Muscle of back (tissue), 11 donors: ENCODE measurements around the gene CCDC85C. TPM values are rescaled to one million over a fixed set of nuclear protein-coding genes. Genes with fewer than 3 reads are reported as not detected.
A peak's percentile ranks its signal among the peaks of the same experiment; 100 is the strongest.

Experiments used
- DNase-seq, 3 donors: peaks; one replicate each; pipeline versions ENCODE4 v3.0.0 to v3.0.0-alpha.2; 2013
- polyA plus RNA-seq, 10 donors: library from polyadenylated mRNA; unstranded; fragments of 120-200 nt; gene quantifications; one replicate each; pipeline ENCODE4 v1.2.1, GENCODE V29; 2013; ENCODE audit not compliant: insufficient read length in 10 of 10

Gene CCDC85C
- polyA plus RNA-seq, 10 donors: 3.1 to 6.4 (median 4.3) TPM

DNA sequence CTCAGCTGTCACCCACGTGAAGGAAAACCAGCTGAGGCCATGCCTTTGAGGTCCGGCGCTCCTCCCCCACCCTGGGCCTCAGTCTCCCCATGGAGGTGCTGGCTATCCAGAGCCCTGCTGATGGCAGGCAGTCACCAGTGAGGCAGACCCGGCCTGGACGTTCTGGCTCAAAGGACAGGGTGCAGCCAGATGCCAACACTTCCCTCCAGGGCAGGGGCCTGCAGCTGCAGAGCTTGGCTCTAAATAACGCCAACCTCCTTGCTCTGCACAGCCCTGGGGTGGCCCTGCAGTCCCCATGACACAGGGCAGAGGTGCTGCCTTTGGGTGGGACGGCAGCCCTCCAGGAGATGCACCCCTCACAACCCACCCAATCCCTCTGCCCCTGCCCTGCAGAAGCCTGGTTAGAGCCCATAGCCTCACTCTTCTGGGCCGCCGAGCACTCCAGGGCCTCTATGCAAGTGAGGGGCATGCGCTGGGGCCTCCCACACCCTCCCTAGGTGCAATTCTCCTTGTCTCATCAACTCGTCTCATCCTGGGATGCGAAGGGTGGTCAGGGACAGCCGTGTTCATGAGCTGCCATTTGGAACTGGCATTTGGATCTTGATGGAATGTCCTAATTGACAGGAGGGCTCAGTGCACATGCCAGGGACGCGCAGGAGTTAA, 30.4 kb downstream of the CCDC85C start:
- no peak for DNase-seq

DNA sequence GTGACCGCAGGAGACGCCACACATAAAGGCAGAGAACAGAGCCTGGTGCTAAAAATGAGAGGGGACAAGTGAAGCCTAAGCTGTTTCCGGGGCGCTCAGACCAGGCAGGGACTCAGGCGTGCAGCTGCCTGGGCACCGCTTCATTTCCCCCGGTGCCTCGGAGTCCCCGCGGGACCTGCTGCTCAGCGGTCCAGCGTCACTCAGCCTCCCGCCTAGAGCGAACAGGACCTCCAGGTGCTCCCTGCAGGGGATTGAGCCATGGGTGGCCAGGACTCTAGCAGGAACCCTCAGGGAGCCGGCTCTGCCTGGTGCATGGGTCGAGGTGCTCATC, 31.0 kb downstream of the CCDC85C start:
- DNase-seq: no peak

DNA sequence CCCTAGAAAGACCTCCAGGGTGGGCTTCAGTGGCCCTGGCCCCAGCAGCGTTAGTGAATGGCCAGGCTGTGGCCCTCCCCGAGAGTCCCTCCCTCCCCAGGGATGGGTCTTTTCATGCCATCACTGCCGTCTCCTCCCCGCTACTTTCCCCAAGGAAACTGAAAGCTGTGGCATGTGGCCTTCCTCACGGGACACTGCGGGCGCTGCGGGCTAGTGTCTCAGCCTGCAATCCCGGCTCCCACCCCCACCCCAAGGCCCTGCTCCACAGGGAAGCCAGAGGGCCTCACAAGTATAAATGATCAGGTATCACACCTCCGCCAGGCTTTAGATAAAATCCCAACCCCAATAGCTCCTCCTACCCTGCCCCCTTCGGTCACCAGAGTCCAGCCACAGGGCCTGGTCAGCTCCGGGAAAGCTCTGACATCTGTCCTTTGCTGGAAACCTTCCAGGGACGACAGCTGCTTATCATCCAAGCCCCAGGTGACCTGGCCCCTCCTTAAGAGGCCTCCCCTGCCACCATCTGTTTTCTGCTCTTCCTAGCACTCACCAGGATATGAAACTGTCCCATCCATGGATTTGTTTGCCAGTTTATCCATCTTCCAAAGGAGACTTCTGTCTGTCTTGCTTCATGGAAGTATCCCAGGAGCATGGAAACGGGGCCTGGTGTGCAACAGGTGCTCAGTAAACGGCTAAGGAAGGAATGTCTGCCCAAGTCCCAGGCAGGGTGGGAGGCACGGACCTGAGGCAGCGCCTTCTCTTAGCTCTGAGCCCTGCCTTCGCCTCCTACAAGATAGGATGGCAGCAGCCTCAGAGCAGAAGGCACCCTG, 31.6 kb downstream of the CCDC85C start:
- DNase-seq: peak; percentile 48 to 58 (median 52)

DNA sequence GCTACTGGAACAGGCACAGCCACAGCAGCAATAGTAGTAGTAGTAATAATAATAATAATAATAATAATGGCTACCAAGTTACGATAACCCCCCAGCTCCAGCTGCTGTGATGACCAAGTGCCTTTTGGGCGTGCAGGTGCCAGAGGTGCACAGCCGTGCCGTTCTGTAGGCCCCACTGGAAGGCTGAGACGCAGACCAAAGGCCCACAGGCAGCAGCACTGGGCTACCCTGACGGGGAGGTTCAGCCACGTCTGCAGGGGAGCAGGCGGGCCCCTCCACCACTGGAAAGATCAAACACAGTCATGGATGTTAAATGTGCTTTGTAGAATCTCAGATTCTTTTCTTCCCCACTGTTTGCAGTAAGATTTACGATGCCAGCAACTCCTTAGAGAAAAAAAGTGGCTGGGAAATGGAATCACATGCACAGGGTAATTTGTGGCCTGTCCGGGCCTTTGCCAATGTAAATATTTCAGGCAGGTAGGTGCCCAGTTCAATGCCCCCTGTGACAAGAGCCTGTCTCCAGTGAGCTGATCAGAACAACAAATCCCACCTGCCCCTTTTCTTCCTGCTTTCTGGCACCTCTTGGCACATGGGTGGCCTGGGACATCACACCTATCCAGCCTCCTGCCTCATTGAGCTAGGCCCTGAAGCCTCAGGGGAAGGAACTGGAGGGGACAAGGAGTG, 32.6 kb downstream of the CCDC85C start:
- DNase-seq: no peak

DNA sequence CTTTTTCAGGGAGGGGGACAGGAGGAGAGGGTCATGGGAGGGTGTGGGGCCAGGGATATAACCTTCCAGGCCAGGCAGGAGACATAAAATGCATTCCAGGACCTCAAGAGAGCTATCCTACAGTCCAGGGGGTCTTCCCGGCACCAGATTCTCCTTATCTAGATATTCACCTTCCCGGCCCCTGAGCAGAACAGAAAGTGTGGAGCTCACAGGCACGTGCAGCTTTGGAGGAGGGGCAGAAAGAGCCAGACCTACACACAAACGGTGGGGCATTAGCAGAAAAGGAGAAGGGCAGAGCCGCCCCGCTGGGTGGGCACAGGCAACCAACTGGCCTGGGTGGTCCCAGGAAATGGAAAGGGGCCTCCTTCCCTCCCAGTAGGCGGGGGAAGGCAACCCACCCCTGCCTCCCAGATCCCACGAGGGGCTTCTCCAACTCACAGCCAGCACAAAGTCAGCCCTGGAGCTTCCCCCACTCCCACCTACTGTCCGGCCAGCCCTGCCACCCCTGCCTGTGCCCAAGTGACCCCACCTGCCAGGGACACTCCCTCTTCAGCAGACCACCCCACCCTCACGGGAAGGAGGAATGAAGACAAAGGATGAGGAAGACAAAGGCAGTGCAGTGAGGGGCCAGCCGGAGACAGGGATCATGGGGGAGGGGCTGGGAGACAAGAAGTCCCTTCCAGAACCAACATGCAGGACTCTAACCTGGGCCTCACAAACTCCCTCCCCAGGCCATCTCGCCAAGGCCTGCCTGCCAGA, 33.3 kb downstream of the CCDC85C start:
- DNase-seq: no peak

DNA sequence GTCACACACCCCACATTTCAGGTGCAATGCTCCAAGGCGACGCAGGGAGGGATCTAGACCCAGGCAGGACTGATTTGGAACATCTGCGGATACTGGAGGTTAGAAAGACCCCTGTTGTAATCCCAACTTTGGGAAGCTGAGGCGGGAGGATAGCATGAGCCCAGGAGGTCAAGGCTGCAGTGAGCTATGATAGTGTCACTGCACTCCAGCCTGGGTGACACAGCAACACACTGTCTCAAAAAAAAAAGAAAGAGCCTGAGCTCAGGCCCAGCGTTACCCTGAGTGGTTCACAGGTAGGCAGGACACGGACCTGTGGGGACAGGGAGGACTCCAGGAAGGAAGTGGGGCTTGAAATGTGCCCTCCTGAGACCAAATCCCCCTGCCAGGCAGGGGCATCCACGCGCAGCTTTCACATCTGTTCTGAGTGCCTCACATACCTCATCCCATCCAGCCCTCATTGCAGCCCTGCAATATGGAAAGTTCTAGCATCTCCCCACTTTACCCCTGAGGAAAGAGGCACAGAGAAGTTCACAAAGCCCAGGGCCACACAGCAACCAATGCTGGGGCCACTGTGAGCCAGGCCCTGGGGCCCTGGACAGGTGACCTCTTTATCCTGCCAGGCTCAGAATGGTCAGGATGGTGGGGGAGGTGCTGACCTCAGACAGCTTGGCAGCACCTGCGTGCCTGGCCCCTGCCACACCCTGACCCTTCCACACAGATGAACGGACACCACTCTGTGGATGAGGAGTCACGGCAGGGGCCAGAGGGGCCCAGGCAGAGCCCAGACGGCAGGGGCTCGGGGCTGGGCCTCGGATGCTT, 34.1 kb downstream of the CCDC85C start:
- no peak for DNase-seq

DNA sequence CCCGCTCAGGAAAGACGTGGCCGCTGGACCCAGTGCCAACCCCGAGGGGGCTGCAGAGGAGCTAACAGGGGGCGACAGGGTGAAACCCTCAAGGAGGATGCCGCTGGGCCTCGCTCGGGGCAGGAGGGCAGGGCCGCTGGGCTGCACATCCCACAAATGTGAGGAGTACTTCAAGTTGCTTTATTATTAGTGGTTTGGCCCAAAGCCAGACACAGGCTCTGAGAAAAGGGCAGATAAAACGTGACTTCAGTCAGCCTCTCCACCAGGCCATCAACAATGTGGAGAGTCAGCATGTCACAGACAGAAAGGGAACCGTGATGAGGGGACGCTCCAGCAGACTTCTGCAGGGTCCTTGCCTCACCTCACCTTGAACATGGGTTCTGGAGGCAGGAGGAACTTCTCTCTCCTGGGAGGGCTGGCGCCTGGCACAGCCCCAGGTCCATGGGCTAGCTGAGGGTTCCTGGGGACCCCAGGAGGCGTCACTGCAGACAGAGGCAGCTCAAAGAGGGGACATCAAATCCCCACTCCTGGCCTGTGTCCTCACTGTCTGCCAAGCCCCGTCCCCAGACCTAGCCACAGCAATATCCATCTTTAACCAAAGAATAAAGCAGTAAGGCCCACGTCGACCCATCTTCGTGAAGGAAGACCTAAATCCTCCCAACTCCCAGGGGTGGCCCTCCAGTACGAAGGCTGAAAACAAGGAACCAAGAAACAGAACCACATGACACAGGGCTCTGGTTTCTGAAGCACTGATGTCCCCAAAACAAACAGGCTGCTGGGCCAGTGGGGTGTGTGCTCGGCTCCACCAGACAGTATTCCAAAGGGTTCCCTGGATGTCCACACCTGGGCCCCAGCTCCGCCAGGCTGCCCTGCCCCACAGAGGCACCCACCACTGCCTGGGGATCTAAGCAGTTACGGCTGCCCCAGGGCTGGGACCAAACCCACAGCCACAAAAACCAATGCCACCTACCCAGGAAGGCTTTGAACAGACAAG, 35.1 kb downstream of the CCDC85C start:
- DNase-seq: no peak

DNA sequence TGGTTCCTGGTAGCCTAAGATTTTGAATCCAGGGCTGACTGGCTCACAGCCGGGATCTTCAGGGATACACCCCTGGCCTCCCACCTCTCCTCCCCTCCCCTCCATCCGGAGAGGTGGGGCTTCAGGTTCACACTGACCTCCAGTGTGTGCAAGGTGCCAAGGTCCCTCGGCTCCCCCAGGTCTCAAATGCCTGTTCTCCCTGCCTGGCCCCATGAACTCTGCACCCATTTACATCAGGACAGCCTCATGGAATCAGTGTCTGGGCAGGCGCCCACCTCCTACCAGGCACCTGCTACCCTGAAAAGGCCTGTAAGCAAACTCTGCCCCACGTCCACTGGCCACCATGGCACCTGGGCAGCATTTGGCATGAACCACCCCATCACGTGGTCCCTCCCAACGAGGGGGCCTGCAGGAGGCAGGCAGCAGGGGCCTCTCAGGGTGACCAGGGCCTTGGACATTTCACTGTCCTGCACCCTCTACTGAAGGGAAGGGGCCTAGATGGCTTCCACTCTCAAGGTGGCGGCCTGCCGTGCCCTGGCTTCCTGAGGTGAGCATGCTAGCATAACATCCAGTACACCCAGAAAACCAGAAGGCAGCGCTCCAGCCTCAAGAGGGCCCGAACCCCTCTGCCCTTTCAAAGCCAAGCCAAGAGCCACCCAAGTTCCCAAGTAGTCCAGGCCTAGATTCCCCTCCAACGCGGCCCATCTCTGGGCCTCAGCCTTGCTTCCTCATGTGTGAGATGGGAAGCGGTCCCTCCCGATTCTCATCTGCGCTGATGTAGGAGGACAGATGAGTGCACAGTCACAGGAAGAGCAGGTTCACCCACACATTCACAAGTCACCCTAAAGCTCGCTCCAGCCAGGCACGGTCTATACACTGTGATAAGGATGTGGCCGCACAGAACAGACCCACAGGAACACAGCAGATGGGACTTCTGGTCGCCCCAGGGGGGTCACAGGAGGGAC, 37.3 kb downstream of the CCDC85C start:
- no peak for DNase-seq

DNA sequence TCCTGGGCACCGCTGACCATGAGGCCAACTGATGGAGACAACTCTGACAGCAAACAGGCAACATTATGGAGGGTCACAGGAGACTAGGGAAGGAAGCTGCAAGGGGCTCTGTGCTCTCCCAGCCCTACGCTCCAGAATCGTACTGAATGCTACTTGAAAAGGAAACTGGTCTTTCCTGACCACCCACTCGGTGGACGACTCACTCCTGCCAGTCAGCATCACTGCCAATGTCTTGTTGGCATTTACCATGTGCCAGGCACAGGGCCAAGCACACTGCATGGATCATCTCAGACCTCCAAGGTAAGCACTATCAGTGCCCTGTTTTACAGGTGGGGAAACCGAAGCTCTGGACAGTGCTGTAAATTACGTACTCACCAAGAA, 38.0 kb downstream of the CCDC85C start:
- no peak for DNase-seq

DNA sequence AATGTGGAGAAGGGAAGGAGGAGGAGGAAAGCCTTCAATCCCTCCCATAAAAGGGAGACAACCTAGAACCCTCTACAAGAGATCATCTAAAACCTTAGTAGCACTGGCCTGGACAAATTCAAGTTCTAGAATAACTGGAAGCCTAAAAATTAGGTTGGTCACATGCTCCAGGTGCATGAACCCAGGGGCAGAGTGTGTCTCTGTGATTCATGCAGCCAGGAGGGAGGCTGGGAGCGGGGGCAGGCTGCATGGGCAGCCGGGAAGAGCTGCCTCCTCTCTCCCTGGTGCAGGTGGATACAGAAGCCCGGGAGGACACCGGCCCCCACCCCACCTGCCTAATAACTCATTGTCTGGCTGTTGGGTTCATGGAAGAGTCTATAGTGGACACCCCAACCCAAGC, 38.6 kb downstream of the CCDC85C start:
- no peak for DNase-seq

DNA sequence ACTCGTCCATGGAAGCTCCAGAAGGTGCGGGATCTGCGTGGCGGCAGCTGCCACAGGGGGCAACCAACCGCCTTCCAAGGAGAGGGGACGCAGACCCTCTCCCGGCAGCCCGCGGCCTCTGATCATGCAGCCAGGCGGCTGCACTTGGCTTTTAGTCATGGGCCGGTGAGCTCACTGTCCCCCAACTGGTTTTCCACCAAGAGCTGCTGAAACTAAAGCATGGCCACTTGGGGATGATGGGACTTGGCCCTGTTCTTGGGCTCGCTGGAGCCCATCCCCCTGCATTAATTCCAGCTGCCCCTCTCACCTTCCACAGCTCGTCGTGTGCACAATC, 39.1 kb downstream of the CCDC85C start:
- DNase-seq: no peak

DNA sequence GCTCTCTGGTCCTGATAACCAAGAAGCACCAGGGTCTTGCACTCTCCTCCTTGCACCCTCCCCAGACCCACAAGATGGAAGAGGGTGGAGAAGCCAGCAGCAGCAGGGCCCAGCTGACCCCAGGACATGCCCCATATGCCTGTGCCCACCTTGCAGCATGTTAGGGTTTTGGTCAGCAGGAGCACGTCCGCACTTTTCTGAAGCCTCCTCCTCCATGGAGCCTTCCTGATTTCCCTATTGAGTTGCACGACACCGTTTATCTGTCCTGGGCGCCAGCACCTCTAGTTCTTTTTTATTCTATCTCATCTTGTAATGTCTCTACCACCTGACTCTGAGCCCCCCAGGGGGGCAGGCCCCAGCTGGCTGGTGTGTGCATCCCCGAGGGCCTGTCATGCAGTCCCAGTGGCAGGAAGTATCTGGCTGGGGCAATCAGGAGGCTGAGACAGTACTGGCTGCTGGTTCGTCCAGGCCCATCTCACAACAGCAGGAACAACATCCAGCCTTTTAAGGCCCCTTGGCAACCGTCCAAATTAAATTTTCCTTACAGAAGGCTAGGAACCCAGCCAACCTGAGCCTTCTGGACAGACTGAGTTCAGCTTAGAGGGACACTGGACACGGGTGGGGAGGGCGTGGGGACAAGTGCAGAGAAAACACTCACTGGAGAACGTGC, 39.6 kb downstream of the CCDC85C start:
- DNase-seq: peak; percentile 77 to 95 (median 90)

DNA sequence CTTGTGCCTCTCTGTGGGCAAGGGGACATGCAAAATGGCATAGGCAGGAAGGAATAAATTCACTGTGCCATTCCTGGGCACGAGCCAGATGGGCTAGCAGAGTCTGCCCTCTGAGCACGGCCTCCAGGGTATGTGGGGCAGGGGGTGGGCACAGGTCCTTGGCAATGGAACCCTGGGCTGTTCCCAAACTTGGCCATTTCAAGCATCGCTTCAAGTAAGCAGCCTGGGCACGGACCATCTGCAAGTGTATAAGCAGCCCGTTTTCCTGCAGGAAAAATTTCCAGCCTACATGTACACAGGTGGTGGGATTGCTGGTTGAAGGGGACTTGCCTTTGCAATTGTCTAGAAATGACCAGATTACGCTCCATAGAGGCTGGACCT, 40.3 kb downstream of the CCDC85C start:
- no peak for DNase-seq

DNA sequence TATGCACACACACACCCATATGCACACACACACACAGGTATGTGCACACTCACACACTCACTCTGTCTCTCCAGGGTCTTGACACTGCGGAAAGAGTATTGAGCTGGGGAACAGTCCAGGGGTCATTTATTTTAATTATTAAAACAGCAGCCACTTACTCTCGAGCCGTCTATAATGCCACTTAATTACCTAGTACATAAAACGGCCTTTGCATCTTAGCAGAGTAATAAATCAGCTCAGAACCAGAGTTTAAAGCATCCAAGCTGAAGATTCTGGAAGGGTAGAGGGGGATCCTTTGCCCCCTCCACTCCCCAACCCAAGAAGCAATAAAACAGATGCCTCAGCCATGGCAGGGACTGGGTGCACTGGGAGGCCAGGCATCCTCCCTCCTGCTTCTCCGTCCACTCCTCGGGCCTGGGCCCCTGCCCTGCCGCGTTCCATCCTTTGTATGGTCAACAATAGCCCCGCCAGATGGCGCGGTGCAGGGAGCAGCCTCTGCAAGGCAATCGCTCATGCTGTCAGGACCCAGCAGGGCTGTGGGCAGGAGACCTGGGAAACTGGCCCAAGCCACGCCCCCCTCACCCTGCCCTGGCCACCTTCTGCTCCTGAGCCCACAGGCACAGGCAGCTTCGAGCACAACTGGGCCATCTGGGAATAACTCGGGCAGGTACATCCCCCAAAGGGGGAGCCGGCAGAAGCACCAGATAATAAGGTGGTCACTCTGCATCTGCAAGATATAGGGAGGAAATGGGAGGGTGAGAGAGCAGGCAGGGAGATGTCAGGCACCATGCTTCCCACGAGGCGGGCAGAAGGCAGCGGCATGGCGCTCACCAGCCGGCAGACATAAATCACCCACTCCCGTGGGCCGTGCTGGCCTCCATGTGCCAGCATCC, 40.9 kb downstream of the CCDC85C start:
- DNase-seq: peak in 2 of 3 donors; percentile 53 to 78

DNA sequence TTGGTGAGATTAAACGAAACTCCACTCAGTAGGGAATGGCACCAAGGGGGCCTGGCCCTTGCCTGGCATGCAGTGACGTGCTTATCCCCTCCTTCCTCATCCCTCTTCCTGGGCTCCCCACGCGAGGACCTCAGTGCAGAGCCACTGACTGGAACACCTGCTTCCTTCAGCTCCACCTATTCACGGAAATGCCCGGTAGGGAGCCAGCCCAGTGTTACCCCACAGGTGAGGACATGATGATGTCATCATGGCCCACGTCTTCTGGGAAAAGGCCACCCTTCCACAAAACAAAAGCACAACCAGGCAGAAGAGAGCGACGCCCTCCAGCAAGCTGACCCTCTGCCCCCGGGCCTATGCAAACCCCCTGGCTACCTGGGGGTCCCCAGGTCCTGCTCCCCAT, 42.1 kb downstream of the CCDC85C start:
- DNase-seq: no peak

DNA sequence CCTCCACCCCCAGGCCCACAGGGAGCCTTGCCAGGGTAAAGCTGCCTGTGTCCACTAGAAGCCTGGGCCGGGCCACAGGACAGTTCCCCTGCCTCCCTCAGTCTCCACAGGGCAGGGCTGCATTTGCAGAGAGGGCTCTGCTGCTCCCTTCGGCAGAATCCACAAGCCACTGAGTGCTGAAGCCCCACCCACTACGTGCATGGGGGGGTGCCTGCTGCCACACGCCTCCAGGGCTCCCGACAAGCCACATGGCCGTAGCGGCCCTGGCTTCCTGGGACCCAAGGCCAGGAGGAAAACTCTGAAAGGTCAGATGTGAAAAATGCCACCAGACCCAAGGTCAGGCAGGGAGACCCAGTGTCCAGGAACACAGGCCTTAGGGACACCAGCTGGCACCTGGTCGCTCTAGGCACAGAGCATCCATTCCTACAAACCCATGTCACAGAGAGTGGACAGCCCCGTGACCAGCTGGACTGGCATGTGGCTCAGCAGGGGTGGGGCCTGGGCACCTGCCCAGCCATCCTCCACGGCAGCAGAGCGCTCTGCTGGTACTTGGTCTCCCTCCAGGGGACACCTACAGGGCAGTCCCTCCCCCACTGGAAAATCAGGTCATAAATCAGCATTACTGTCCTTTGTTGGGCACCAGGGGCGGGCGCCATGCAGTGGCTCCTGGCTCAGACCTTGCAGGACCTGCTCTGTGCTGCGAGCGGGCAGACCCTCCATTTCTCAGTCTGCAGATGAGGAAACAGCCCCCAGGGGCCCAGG, 42.9 kb downstream of the CCDC85C start:
- no peak for DNase-seq

DNA sequence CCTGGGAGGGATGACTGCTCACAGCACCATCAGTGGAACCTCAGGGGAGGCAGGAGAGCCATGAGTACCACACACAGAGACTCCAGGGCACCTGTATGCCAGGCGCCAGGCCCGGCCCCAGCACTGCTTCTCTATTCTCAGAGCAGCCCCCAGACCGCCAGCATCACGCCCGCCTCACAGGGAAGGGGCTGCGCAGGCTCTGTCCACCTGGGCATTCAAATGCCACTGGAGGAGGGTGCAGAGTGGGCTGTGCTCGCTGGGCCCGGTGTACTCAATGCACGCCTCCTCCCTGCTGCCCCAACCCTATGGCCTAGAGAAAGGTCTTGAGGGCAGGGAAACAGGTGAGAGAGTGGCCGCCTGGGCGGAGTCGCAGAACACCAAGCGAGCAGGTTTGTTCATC, 43.6 kb downstream of the CCDC85C start:
- DNase-seq: no peak
